Measurements from ENCODE around the gene TEX261. TPM values are rescaled to one million over a fixed set of nuclear protein-coding genes. Genes with fewer than 3 reads are reported as not detected.

TEX261 gene
- total RNA-seq, 1 donor from 2014 or later = 18.1 TPM

- no peak for DNase-seq
Measured at GRCh38 chr2:70981421-70981820, 13.3 kb downstream of the TEX261 start.

- no peak for DNase-seq
Measured at GRCh38 chr2:70979626-70980025, 15.0 kb downstream of the TEX261 start.

GRCh38 chr2:70979180-70979488, 15.5 kb downstream of the TEX261 start:
- DNase-seq = no peak

GRCh38 chr2:70978341-70979179, 16.1 kb downstream of the TEX261 start, which contains the start of gene ANKRD53:
ANKRD53 (plus strand) TSS chr2:70978630; CDS start chr2:70978646, 16 bp downstream.
- no peak for DNase-seq

- no peak for DNase-seq
Measured at GRCh38 chr2:70977605-70978205, 17.0 kb downstream of the TEX261 start.

- no peak for DNase-seq
Measured at GRCh38 chr2:70975237-70975636, 19.4 kb downstream of the TEX261 start.

GRCh38 chr2:70974592-70974991, 20.1 kb downstream of the TEX261 start:
- no peak for DNase-seq

GRCh38 chr2:70967189-70967588, 27.5 kb downstream of the TEX261 start:
- no peak for DNase-seq

GRCh38 chr2:70966681-70967080, 28.0 kb downstream of the TEX261 start:
- DNase-seq = no peak

- no peak for DNase-seq
Measured at GRCh38 chr2:70965506-70965905, 29.2 kb downstream of the TEX261 start.

- DNase-seq = no peak
Measured at GRCh38 chr2:70964596-70965386, 29.9 kb downstream of the TEX261 start.

GRCh38 chr2:70964133-70964532, 30.5 kb downstream of the TEX261 start:
- DNase-seq = no peak

GRCh38 chr2:70962885-70963878, 31.5 kb downstream of the TEX261 start:
- no peak for DNase-seq

- no peak for DNase-seq
Measured at GRCh38 chr2:70962211-70962884, 32.3 kb downstream of the TEX261 start.

- DNase-seq = no peak
Measured at GRCh38 chr2:70961648-70961994, 33.1 kb downstream of the TEX261 start.

GRCh38 chr2:70960833-70961647, 33.6 kb downstream of the TEX261 start:
- no peak for DNase-seq

- no peak for DNase-seq
Measured at GRCh38 chr2:70959851-70960832, 34.5 kb downstream of the TEX261 start.

GRCh38 chr2:70959271-70959761, 35.4 kb downstream of the TEX261 start:
- no peak for DNase-seq

GRCh38 chr2:70958759-70959158, 35.9 kb downstream of the TEX261 start:
- DNase-seq = no peak
